Neural progenitor cell (in vitro differentiated cells): ENCODE data around the gene RAD51D. TPM values are rescaled to one million over a fixed set of nuclear protein-coding genes. Genes with fewer than 3 reads are reported as not detected.

ENCODE experiments used
- DNase-seq: peaks from one replicate; pipeline ENCODE4 v3.0.0-alpha.2; 2016; ENCODE audit warnings: low spot score
- H2AFZ ChIP-seq: fragments of 200-600 bp; sonication (generic); replicated peaks from 2 replicates; pipeline ENCODE4 v1.6.1; 2016; ENCODE audit warnings: antibody characterized with exemption
- H3F3A ChIP-seq: fragments of 200-600 bp; sonication (generic); 2 replicates; pipeline ENCODE4 v1.6.1; 2016; ENCODE audit warnings: antibody characterized with exemption, low read depth
- H3K27ac ChIP-seq: fragments of 200-600 bp; sonication (generic); 2 replicates; pipeline ENCODE4 v1.5.1; 2016; ENCODE audit warnings: mild to moderate bottlenecking
- H3K27me3 ChIP-seq: fragments of 200-600 bp; sonication (generic); 2 replicates; pipeline ENCODE4 v1.6.1; 2016; ENCODE audit warnings: mild to moderate bottlenecking, moderate library complexity
- H3K36me3 ChIP-seq: fragments of 200-600 bp; sonication (generic); 2 replicates; pipeline ENCODE4 v1.5.1; 2016
- H3K4me1 ChIP-seq: fragments of 200-600 bp; sonication (generic); 2 replicates; pipeline ENCODE4 v1.6.1; 2016; ENCODE audit warnings: mixed run types
- H3K4me2 ChIP-seq: fragments of 200-600 bp; sonication (generic); 2 replicates; pipeline ENCODE4 v1.6.1; 2016
- H3K4me3 ChIP-seq: fragments of 200-600 bp; sonication (generic); 2 replicates; pipeline ENCODE4 v1.5.1; 2016
- H3K79me2 ChIP-seq: fragments of 200-600 bp; sonication (generic); 2 replicates; pipeline ENCODE4 v1.6.1; 2016; ENCODE audit warnings: low read depth
- H3K9ac ChIP-seq: fragments of 200-600 bp; sonication (generic); 2 replicates; pipeline ENCODE4 v1.6.1; 2016
- H3K9me3 ChIP-seq: fragments of 200-600 bp; sonication (generic); 2 replicates; pipeline ENCODE4 v1.5.1; 2016; ENCODE audit warnings: low read depth
- H4K20me1 ChIP-seq: fragments of 200-600 bp; sonication (generic); 2 replicates; pipeline ENCODE4 v1.6.1; 2016; ENCODE audit warnings: low read depth
- H3K27ac Mint-ChIP-seq: 3 replicates; pipeline ENCODE4 v1.8.0; 2021; ENCODE audit warnings: mixed read lengths
- H3K27me3 Mint-ChIP-seq: 2 replicates; pipeline ENCODE4 v1.8.0; 2022; ENCODE audit warnings: low read depth, mild to moderate bottlenecking, inconsistent platforms, moderate library complexity, mixed read lengths; ENCODE audit not compliant: insufficient read depth
- H3K36me3 Mint-ChIP-seq: 3 replicates; pipeline ENCODE4 v1.8.0; 2021; ENCODE audit warnings: mixed read lengths
- H3K4me1 Mint-ChIP-seq: 3 replicates; pipeline ENCODE4 v1.8.0; 2021; ENCODE audit warnings: mixed read lengths
- H3K4me3 Mint-ChIP-seq: 3 replicates; pipeline ENCODE4 v1.8.0; 2021; ENCODE audit warnings: mild to moderate bottlenecking, moderate library complexity, mixed read lengths
- H3K9me3 Mint-ChIP-seq: 3 replicates; pipeline ENCODE4 v1.8.0; 2020; ENCODE audit warnings: mixed read lengths
- CTCF ChIP-seq: fragments of 200-600 bp; sonication (generic); IDR thresholded peaks from 2 replicates; pipeline ENCODE4 v1.5.1; 2017; ENCODE audit warnings: antibody characterized with exemption, mild to moderate bottlenecking
- EZH2 ChIP-seq: fragments of 200-600 bp; sonication (generic); IDR thresholded peaks from 2 replicates; pipeline ENCODE4 v1.6.1; 2017; ENCODE audit warnings: antibody characterized with exemption, mild to moderate bottlenecking, moderate library complexity
- EZH2phosphoT487 ChIP-seq: fragments of 200-600 bp; sonication (generic); IDR thresholded peaks from 2 replicates; pipeline ENCODE4 v1.6.1; 2017; ENCODE audit warnings: antibody characterized with exemption
- total RNA-seq: library from RNA; depleted of rRNA; stranded (reverse); fragments of >200 nt; gene quantifications from 2 replicates; pipeline ENCODE4 v1.2.3, GENCODE V29; 2015; ENCODE audit warnings: low replicate concordance

RAD51D gene
- total RNA-seq, 1 donor from 2014 or later: 9.0 TPM

DNA sequence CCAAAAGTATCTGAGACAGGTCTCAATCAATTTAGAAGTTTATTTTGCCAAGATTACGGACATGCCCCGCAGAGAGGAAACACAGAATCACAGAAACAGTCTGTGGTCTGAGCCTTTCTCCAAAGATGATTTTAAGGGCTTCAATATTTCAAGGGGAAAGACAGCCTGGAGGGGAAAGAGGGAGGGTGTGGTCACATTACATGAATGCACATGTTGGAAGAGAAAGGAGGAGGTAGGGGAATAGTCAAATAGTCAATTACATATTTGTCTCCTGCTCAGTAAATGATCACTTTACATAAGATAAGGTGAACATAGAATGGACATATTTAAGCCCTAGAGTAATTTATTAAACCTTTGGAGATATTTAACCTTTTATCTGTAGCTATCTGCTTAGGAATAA lies 40.3 kb upstream of the RAD51D start:
- Mint-ChIP-seq H3K4me1 (no peaks in the 10 kb centered on the region), H3K4me3 (no peak overlapping the region), H3K27ac (no peak overlapping the region), H3K36me3 (no peaks in the 10 kb centered on the region), H3K27me3 (peaks cover 10% of the 10 kb centered on the region), H3K9me3 (no peaks in the 10 kb centered on the region)
- Histone ChIP-seq H4K20me1 (no peaks in the 10 kb centered on the region), H3F3A (no peaks in the 10 kb centered on the region), H3K27me3 (no peaks in the 10 kb centered on the region), H3K27ac (no peak overlapping the region), H3K4me2 (no peak overlapping the region), H3K9ac (no peak overlapping the region), H3K4me1 (no peaks in the 10 kb centered on the region), H3K9me3 (no peaks in the 10 kb centered on the region), H3K4me3 (no peak overlapping the region), H3K36me3 (no peaks in the 10 kb centered on the region), H2AFZ (no peak overlapping the region), H3K79me2 (no peaks in the 10 kb centered on the region)
- DNase-seq: no peak
- TF ChIP-seq CTCF: no peak
- no peak for TF ChIP-seq EZH2
- no peak for TF ChIP-seq EZH2phosphoT487

GRCh38 chr17:35155246-35155645 lies 35.6 kb upstream of the RAD51D start:
- no peaks in the 10 kb centered on the region for H3K9me3 ChIP-seq
- Mint-ChIP-seq H3K4me3 (no peak overlapping the region), H3K9me3 (no peaks in the 10 kb centered on the region), H3K27ac (no peak overlapping the region), H3K27me3 (peaks cover 5% of the 10 kb centered on the region), H3K36me3 (no peaks in the 10 kb centered on the region), H3K4me1 (no peaks in the 10 kb centered on the region)
- DNase-seq: no peak
- H4K20me1 ChIP-seq: no peaks in the 10 kb centered on the region
- H3K27ac ChIP-seq: no peak overlapping the region
- no peaks in the 10 kb centered on the region for H3K79me2 ChIP-seq
- no peak for TF ChIP-seq EZH2
- H3K36me3 ChIP-seq: no peaks in the 10 kb centered on the region
- no peaks in the 10 kb centered on the region for H3K27me3 ChIP-seq
- no peak overlapping the region for H3K4me2 ChIP-seq
- H2AFZ ChIP-seq: no peak overlapping the region
- H3K4me3 ChIP-seq: no peak overlapping the region
- H3K9ac ChIP-seq: no peak overlapping the region
- no peaks in the 10 kb centered on the region for H3F3A ChIP-seq
- H3K4me1 ChIP-seq: no peaks in the 10 kb centered on the region

DNA sequence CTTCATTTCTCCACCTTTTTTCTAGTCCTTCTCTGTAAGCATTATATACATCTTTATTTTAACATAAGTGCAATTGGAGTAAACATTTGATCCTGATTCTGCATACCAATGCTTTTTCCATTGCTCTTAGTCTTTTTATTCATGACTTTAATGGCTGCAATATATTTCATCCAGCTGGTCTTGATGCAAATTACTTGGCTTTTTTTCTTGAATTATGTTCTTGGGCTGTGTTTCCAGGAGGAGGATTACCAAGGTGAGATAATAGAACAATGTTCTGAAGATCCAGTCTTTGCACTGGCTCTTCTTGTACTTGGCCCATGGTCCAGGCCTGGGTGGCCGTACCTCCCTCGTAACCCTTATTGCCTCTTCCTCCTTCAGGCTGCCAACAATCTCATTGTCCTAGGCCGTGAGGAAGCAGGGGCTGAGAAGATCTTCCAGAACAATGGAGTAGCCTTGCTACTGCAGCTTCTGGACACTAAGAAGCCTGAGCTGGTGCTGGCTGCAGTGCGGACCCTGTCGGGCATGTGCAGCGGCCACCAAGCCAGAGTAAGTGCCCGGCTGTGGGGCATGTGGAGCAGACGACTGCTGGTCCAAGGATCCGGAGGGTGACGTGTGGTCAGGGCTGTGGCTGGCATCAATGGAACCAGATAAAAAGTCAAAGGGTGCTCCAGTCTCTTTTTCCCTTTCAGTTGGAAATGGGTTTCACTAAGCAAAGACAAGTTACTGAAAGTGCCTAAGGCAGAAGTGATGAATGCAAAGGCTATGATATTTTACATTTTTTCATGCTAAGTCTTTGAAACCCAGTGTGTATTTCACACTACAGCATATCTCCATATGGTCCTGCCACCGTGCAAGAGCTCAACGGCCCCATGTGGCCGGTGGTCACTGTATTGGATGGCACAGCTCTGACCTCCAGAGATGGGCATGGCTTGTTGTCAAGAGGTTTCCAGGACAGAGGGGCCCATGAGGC lies 34.8 kb upstream of the RAD51D start:
- H3K27me3 ChIP-seq: no peaks in the 10 kb centered on the region
- H3K27ac Mint-ChIP-seq: no peak overlapping the region
- H3K79me2 ChIP-seq: no peaks in the 10 kb centered on the region
- peaks cover 4% of the 10 kb centered on the region for H3K27me3 Mint-ChIP-seq
- H3K4me2 ChIP-seq: no peak overlapping the region
- H3K36me3 Mint-ChIP-seq: no peaks in the 10 kb centered on the region
- H3F3A ChIP-seq: no peaks in the 10 kb centered on the region
- no peaks in the 10 kb centered on the region for H3K9me3 Mint-ChIP-seq
- no peaks in the 10 kb centered on the region for H3K4me1 ChIP-seq
- no peak overlapping the region for H3K4me3 ChIP-seq
- no peak overlapping the region for H3K4me3 Mint-ChIP-seq
- H3K4me1 Mint-ChIP-seq: no peaks in the 10 kb centered on the region
- H2AFZ ChIP-seq: no peak overlapping the region
- no peaks in the 10 kb centered on the region for H3K9me3 ChIP-seq
- no peak overlapping the region for H3K9ac ChIP-seq
- no peaks in the 10 kb centered on the region for H4K20me1 ChIP-seq
- TF ChIP-seq EZH2phosphoT487 (no peak), EZH2 (no peak), CTCF (no peak)
- DNase-seq: no peak
- H3K27ac ChIP-seq: no peak overlapping the region
- H3K36me3 ChIP-seq: no peaks in the 10 kb centered on the region
